ENCODE data around the gene TBC1D23. TPM values are rescaled to one million over a fixed set of nuclear protein-coding genes. Genes with fewer than 3 reads are reported as not detected.

Gene TBC1D23
- total and polyA plus RNA-seq, 9 of the 15 experiments (the other 6 are each of a cell fraction or from before 2014, with no cell fraction given): 23.4 to 85.8 (median 43.7) TPM

DNA sequence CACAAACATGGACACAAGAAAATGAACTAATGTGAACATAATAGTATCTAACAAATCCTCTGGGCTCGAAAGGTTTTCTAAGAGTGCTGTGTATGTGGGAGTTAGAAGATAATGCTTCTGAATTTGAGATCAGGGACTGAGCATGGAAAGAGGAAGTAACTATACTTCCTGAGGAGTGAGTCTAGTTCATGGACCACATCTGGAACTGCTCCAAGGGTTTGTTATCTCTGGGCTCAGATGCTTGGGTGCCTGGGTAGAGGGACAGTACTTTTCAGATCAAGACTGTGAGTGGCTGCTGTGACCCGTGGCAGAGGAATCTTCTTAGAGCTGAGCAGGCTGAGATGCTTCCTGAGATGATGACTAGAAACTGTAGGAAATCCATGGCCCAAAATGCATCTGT, 28.5 kb downstream of the TBC1D23 start (continued):
- TF ChIP-seq E2F1 (CRISPR knock-in tag; IDR thresholded peaks at IDR 0.05) (no peak), ZC3H8 (IDR thresholded peaks at IDR 0.05) (no peak), NR4A1 (CRISPR knock-in tag; IDR thresholded peaks at IDR 0.05) (no peak), NR4A1 (tag; IDR thresholded peaks at IDR 0.05) (no peak), KLF1 (tag; IDR thresholded peaks at IDR 0.05) (no peak), TCF7 (IDR thresholded peaks at IDR 0.05; ENCODE audit: borderline replicate concordance) (no peak), BDP1 (IDR thresholded peaks at IDR 0.05; ENCODE audit: insufficient read depth, insufficient read length) (no peak), SMARCE1 (IDR thresholded peaks at IDR 0.05) (peak; percentile 94), ASH1L (IDR thresholded peaks at IDR 0.05; ENCODE audit: borderline replicate concordance, low read depth, partially characterized antibody) (no peak), TRIM28 (IDR thresholded peaks at IDR 0.05) (no peak), PREB (CRISPR knock-in tag; IDR thresholded peaks at IDR 0.05) (no peak), MAFK (IDR thresholded peaks at IDR 0.05; ENCODE audit: low read length) (0 out of 2 replicates have a peak, but pooled peaks have one; percentile 9), MTA1 (IDR thresholded peaks at IDR 0.05; ENCODE audit: borderline replicate concordance) (no peak), ZNF444 (CRISPR knock-in tag; IDR thresholded peaks at IDR 0.05) (no peak), ZNF311 (CRISPR knock-in tag; IDR thresholded peaks at IDR 0.05) (no peak), ZKSCAN8 (CRISPR knock-in tag; IDR thresholded peaks at IDR 0.05) (no peak), NFRKB (IDR thresholded peaks at IDR 0.05; ENCODE audit: low read depth) (no peak), KLF16 (IDR thresholded peaks at IDR 0.05) (peak; percentile 82), L3MBTL2 (IDR thresholded peaks at IDR 0.05) (no peak), CBX5 (IDR thresholded peaks at IDR 0.05; ENCODE audit: borderline replicate concordance, low read depth) (no peak), RAD51 (IDR thresholded peaks at IDR 0.05; ENCODE audit: borderline replicate concordance, low read depth) (no peak), PTBP1 (IDR thresholded peaks at IDR 0.05; ENCODE audit: low read depth, low read length) (no peak), E2F5 (CRISPR knock-in tag; IDR thresholded peaks at IDR 0.05) (no peak), CREBBP (IDR thresholded peaks at IDR 0.05; ENCODE audit: low read depth, low read length) (no peak), PKNOX1 (IDR thresholded peaks at IDR 0.05) (0 out of 2 replicates have a peak, but pooled peaks have one; percentile 36), SAFB (IDR thresholded peaks at IDR 0.05; ENCODE audit: borderline replicate concordance, low read depth, low read length) (no peak), LEF1 (IDR thresholded peaks at IDR 0.05) (peak; percentile 35; the same call in 1 of the 2 replicates)
- TF ChIP-seq, protein P1, sequence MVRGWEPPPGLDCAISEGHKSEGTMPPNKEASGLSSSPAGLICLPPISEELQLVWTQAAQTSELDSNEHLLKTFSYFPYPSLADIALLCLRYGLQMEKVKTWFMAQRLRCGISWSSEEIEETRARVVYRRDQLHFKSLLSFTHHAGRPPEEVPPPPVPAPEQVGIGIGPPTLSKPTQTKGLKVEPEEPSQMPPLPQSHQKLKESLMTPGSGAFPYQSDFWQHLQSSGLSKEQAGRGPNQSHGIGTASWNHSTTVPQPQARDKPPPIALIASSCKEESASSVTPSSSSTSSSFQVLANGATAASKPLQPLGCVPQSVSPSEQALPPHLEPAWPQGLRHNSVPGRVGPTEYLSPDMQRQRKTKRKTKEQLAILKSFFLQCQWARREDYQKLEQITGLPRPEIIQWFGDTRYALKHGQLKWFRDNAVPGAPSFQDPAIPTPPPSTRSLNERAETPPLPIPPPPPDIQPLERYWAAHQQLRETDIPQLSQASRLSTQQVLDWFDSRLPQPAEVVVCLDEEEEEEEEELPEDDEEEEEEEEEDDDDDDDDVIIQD (CRISPR knock-in tag; IDR thresholded peaks at IDR 0.05): no peak

Measured in K562 (cell line).